ENCODE measurements around the gene PNKP.

DNA sequence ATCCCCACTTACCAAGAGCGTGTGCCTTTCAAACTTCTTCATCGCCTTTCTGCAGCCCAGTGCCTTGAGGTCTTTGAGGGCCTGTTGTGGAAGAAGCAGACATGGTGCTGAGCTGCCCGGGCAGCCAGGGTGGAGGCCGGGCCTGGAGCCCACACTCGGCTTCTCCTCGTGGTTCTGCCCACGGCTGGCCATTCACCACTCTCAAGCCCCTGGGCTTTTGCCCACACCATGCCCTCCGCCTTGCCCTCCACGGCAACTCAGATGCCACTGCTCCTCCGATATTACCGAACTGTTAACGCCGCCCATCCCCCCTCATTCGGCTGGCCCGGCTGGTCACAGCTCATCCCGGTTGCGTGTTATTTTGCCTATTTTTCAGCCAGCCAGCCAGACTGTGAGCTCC lies 24.0 kb upstream of the PNKP start:
- no peak for TF ChIP-seq RARB (CRISPR knock-in tag; IDR thresholded peaks at IDR 0.05)
- no peak for TF ChIP-seq PPARA (CRISPR knock-in tag; IDR thresholded peaks at IDR 0.05; ENCODE audit: borderline replicate concordance)
- no peak for TF ChIP-seq SNAI2 (CRISPR knock-in tag; IDR thresholded peaks at IDR 0.05)
- no peak for TF ChIP-seq ZFP30 (CRISPR knock-in tag; IDR thresholded peaks at IDR 0.05)
- TF ChIP-seq ARNTL (CRISPR knock-in tag; IDR thresholded peaks at IDR 0.05; ENCODE audit: borderline replicate concordance, low read depth) = no peak
- no peak for TF ChIP-seq TCF4 (CRISPR knock-in tag; IDR thresholded peaks at IDR 0.05; ENCODE audit: borderline replicate concordance)
- TF ChIP-seq, protein P1, sequence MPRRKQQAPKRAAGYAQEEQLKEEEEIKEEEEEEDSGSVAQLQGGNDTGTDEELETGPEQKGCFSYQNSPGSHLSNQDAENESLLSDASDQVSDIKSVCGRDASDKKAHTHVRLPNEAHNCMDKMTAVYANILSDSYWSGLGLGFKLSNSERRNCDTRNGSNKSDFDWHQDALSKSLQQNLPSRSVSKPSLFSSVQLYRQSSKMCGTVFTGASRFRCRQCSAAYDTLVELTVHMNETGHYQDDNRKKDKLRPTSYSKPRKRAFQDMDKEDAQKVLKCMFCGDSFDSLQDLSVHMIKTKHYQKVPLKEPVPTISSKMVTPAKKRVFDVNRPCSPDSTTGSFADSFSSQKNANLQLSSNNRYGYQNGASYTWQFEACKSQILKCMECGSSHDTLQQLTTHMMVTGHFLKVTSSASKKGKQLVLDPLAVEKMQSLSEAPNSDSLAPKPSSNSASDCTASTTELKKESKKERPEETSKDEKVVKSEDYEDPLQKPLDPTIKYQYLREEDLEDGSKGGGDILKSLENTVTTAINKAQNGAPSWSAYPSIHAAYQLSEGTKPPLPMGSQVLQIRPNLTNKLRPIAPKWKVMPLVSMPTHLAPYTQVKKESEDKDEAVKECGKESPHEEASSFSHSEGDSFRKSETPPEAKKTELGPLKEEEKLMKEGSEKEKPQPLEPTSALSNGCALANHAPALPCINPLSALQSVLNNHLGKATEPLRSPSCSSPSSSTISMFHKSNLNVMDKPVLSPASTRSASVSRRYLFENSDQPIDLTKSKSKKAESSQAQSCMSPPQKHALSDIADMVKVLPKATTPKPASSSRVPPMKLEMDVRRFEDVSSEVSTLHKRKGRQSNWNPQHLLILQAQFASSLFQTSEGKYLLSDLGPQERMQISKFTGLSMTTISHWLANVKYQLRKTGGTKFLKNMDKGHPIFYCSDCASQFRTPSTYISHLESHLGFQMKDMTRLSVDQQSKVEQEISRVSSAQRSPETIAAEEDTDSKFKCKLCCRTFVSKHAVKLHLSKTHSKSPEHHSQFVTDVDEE (CRISPR knock-in tag; IDR thresholded peaks at IDR 0.05) = no peak
- TF ChIP-seq CREB5 (CRISPR knock-in tag; IDR thresholded peaks at IDR 0.05; ENCODE audit: low read depth) = no peak
- TF ChIP-seq OSR1 (CRISPR knock-in tag; IDR thresholded peaks at IDR 0.05) = no peak
- TF ChIP-seq GLIS3 (CRISPR knock-in tag; IDR thresholded peaks at IDR 0.05) = no peak

Measured in SK-N-SH treated with all-trans-retinoic acid at 6 μM for 48 hours (cell line).